H1 (cell line): ENCODE data around the gene WASHC4. TPM values are rescaled to one million over a fixed set of nuclear protein-coding genes. Genes with fewer than 3 reads are reported as not detected.

ENCODE experiments used
- CTCF ChIA-PET: fragments of 300-600 bp; sonication (Branson Sonifier 250); formaldehyde crosslinking; loops from one replicate; lab custom pipeline; 2021; ENCODE audit not compliant: partially characterized antibody; lab: Charles Lee
- POLR2A ChIA-PET: fragments of 300-600 bp; sonication (Branson Sonifier 250); formaldehyde crosslinking; loops from one replicate; lab custom pipeline; 2021; ENCODE audit warnings: inconsistent platforms; ENCODE audit not compliant: partially characterized antibody; lab: Charles Lee
- DNase-seq, 2 experiments: peaks; one replicate each; pipeline versions ENCODE4 v3.0.0 to v3.0.0-alpha.2; 2010 to 2022; ENCODE audit warnings: low spot score in 2 of 2, low read depth in 1 of 2, mixed read lengths in 1 of 2
- FAIRE-seq: peaks from 2 replicates; lab custom pipeline; 2011; peaks lifted over from hg19 to GRCh38; lab: Jason Lieb, UNC
- H2AFZ ChIP-seq: 2 replicates; pipeline ENCODE4 v1.8.1; 2012; ENCODE audit warnings: low read length, inconsistent platforms
- H2AK5ac ChIP-seq: 2 replicates; pipeline ENCODE4 v1.6.1; 2013; ENCODE audit warnings: low read depth, low read length
- H2BK120ac ChIP-seq: replicated peaks from 2 replicates; pipeline ENCODE3; 2013; ENCODE audit warnings: low read depth, low read length, inconsistent platforms
- H2BK12ac ChIP-seq: 2 replicates; pipeline ENCODE4 v1.6.1; 2013; ENCODE audit warnings: low read depth, low read length
- H2BK15ac ChIP-seq: 2 replicates; pipeline ENCODE4 v1.6.1; 2013; ENCODE audit warnings: low read length
- H2BK20ac ChIP-seq: 2 replicates; pipeline ENCODE4 v1.6.1; 2013; ENCODE audit warnings: low read length
- H2BK5ac ChIP-seq: 2 replicates; pipeline ENCODE4 v1.6.1; 2013; ENCODE audit warnings: low read depth, low read length
- H3K14ac ChIP-seq: 2 replicates; pipeline ENCODE4 v1.6.1; 2013; ENCODE audit warnings: inconsistent platforms; ENCODE audit not compliant: insufficient read length
- H3K18ac ChIP-seq: 2 replicates; pipeline ENCODE4 v1.6.1; 2013; ENCODE audit warnings: low read length; ENCODE audit errors: extremely low read depth
- H3K23ac ChIP-seq: 2 replicates; pipeline ENCODE4 v1.6.1; 2013; ENCODE audit warnings: inconsistent platforms; ENCODE audit not compliant: insufficient read length
- H3K23me2 ChIP-seq: 2 replicates; pipeline ENCODE4 v1.6.1; 2013; ENCODE audit warnings: low read depth, low read length
- H3K27ac ChIP-seq: 2 replicates; pipeline ENCODE4 v1.6.1; 2011; ENCODE audit warnings: low read depth, low read length, inconsistent platforms
- H3K27me3 ChIP-seq, 4 experiments: replicated peaks in 1 of 4; 1 replicate in 1 of 4; 2 replicates in 3 of 4; pipeline versions ENCODE4 v1.6.1 to v1.8.1; 2011 to 2013; ENCODE audit warnings: low read length in 3 of 4, mild to moderate bottlenecking in 3 of 4, inconsistent platforms in 2 of 4, mixed read lengths in 2 of 4, moderate library complexity in 1 of 4; ENCODE audit not compliant: control insufficient read depth in 3 of 4, insufficient read depth in 3 of 4; ENCODE audit errors: extremely low read depth in 1 of 4
- H3K36me3 ChIP-seq, 4 experiments: 2 replicates each; pipeline versions ENCODE4 v1.6.1 to v1.8.1; 2011 to 2013; ENCODE audit warnings: mild to moderate bottlenecking in 4 of 4, low read length in 3 of 4, moderate library complexity in 2 of 4, control low read depth in 1 of 4, inconsistent platforms in 1 of 4; ENCODE audit not compliant: insufficient read depth in 4 of 4, control insufficient read depth in 2 of 4
- H3K4ac ChIP-seq: replicated peaks from 2 replicates; pipeline ENCODE3; 2013; ENCODE audit warnings: low read length, low read depth, mixed read lengths, inconsistent platforms; ENCODE audit not compliant: insufficient read length
- H3K4me1 ChIP-seq, 4 experiments: replicated peaks in 1 of 4; 1 replicate in 1 of 4; 2 replicates in 3 of 4; pipeline versions ENCODE4 v1.6.1 to v1.8.1; 2011 to 2013; ENCODE audit warnings: low read length in 3 of 4, inconsistent platforms in 2 of 4, mixed read lengths in 1 of 4; ENCODE audit not compliant: insufficient read depth in 4 of 4, control insufficient read depth in 3 of 4
- H3K4me2 ChIP-seq, 2 experiments: 2 replicates each; pipeline versions ENCODE4 v1.6.1 to v1.8.1; 2011 to 2013; ENCODE audit warnings: low read depth in 2 of 2, low read length in 2 of 2, control low read depth in 1 of 2, inconsistent platforms in 1 of 2, mild to moderate bottlenecking in 1 of 2; ENCODE audit not compliant: insufficient read depth in 1 of 2
- H3K4me3 ChIP-seq, 4 experiments: fragments of 200-600, 300-600 bp in 1 of 4; sonication (generic), shearing (Covaris generic), sonication (Bioruptor Twin) in 1 of 4; 2 replicates each; pipeline versions ENCODE4 v1.5.1 to v1.8.1; 2011 to 2016; ENCODE audit warnings: low read length in 4 of 4, low read depth in 3 of 4, control low read depth in 2 of 4, inconsistent platforms in 2 of 4, mild to moderate bottlenecking in 2 of 4, mixed read lengths in 1 of 4, moderate library complexity in 1 of 4; ENCODE audit not compliant: insufficient read depth in 2 of 4; ENCODE audit errors: extremely low read depth in 1 of 4
- H3K56ac ChIP-seq: replicated peaks from 2 replicates; pipeline ENCODE3; 2013; ENCODE audit warnings: low read depth, mild to moderate bottlenecking, mixed read lengths, low read length, inconsistent platforms; ENCODE audit not compliant: insufficient read length
- H3K79me1 ChIP-seq: 2 replicates; pipeline ENCODE4 v1.6.1; 2013; ENCODE audit warnings: low read depth, low read length, control low read depth
- H3K79me2 ChIP-seq, 2 experiments: 2 replicates each; pipeline versions ENCODE4 v1.6.1 to v1.8.1; 2012 to 2013; ENCODE audit warnings: low read length in 2 of 2, mild to moderate bottlenecking in 2 of 2, inconsistent platforms in 1 of 2; ENCODE audit not compliant: insufficient read depth in 2 of 2, control insufficient read depth in 1 of 2
- H3K9ac ChIP-seq, 4 experiments: replicated peaks in 1 of 4; 1 replicate in 1 of 4; 2 replicates in 3 of 4; pipeline versions ENCODE4 v1.6.1 to v1.8.1; 2011 to 2013; ENCODE audit warnings: low read depth in 3 of 4, low read length in 3 of 4, control low read depth in 2 of 4, mild to moderate bottlenecking in 2 of 4, moderate library complexity in 2 of 4, inconsistent platforms in 1 of 4; ENCODE audit errors: extremely low read depth in 1 of 4
- H3K9me3 ChIP-seq, 2 experiments: 2 replicates each; pipeline versions ENCODE4 v1.6.1 to v1.8.1; 2012 to 2013; ENCODE audit warnings: mild to moderate bottlenecking in 2 of 2, moderate library complexity in 2 of 2, control low read depth in 1 of 2, inconsistent platforms in 1 of 2, low read depth in 1 of 2, low read length in 1 of 2, mixed read lengths in 1 of 2; ENCODE audit not compliant: insufficient read depth in 2 of 2
- H4K20me1 ChIP-seq, 2 experiments: replicated peaks in 1 of 2; 2 replicates each; pipeline versions ENCODE3 to v1.8.1; 2011 to 2013; ENCODE audit warnings: inconsistent platforms in 2 of 2, low read length in 2 of 2, mild to moderate bottlenecking in 1 of 2; ENCODE audit not compliant: insufficient read depth in 2 of 2, control insufficient read depth in 1 of 2
- H4K5ac ChIP-seq: 2 replicates; pipeline ENCODE4 v1.6.1; 2013; ENCODE audit warnings: low read length, low read depth, mixed read lengths, inconsistent platforms; ENCODE audit not compliant: insufficient read length
- H4K8ac ChIP-seq: 2 replicates; pipeline ENCODE4 v1.8.0; 2013; ENCODE audit warnings: mild to moderate bottlenecking, moderate library complexity, low read length, inconsistent platforms; ENCODE audit not compliant: insufficient read depth; ENCODE audit errors: extremely low read depth
- H4K91ac ChIP-seq: replicated peaks from 2 replicates; pipeline ENCODE3; 2013; ENCODE audit warnings: low read length, mixed read lengths, inconsistent platforms; ENCODE audit not compliant: insufficient read length
- ASH2L ChIP-seq: fragments of 200-600, 300-600 bp; sonication (generic); IDR thresholded peaks from one replicate; pipeline ENCODE4 v1.7.1; 2017; ENCODE audit warnings: low read length
- GABPA ChIP-seq: IDR thresholded peaks from 2 replicates; pipeline ENCODE4 v1.6.1; 2011; ENCODE audit warnings: mild to moderate bottlenecking, low read length, moderate library complexity, borderline replicate concordance; ENCODE audit not compliant: insufficient read depth
- KDM1A ChIP-seq: fragments of 200-600, 300-600 bp; sonication (generic); IDR thresholded peaks from 2 replicates; pipeline ENCODE4 v1.7.1; 2016; ENCODE audit warnings: mild to moderate bottlenecking, low read length, borderline replicate concordance
- PHF8 ChIP-seq: fragments of 200-600 bp; sonication (generic); conservative IDR thresholded peaks from 2 replicates; pipeline ENCODE4 v1.7.1; 2012; ENCODE audit warnings: low read depth, mild to moderate bottlenecking, inconsistent platforms, low read length, moderate library complexity
- WGBS, 2 experiments: shearing (Covaris generic) in 1 of 2; methylation state at CpG; one replicate each; pipeline versions ENCODE4 v1.1.6 to v1.1.7; 2013 to 2015; ENCODE audit warnings: low lambda C conversion rate in 2 of 2, mixed read lengths in 2 of 2, inconsistent platforms in 1 of 2, low coverage in 1 of 2, missing lambda C conversion rate in 1 of 2; ENCODE audit not compliant: insufficient replicate concordance in 2 of 2, insufficient coverage in 1 of 2, insufficient read length in 1 of 2; ENCODE audit errors: extremely low coverage in 1 of 2, missing lambda C conversion rate in 1 of 2; 5-methylcytosine and 5-hydroxymethylcytosine counted together
- polyA plus RNA-seq, 7 experiments: library from polyadenylated mRNA; depleted of rRNA in 3 of 7; stranded (reverse) in 5 of 7; unstranded in 2 of 7; fragments of >200 nt in 5 of 7; fragments of 200-250 nt in 2 of 7; gene quantifications; 1 replicate in 5 of 7; 2 replicates in 1 of 7; 4 replicates in 1 of 7; pipeline versions ENCODE4 v1.2.1 to v1.2.3, GENCODE V29; 2011 to 2013; ENCODE audit warnings: missing spikeins in 2 of 7, mixed read lengths in 2 of 7
- total RNA-seq: library from RNA; stranded (reverse); fragmentation: NEBNext Ultra II Directional; extraction: Animal tissue kit (Norgen Biotek cat#: 25700); gene quantifications from 2 replicates; pipeline ENCODE4 v1.2.1, GENCODE V29; 2021

The WASHC4 gene
- total and polyA plus RNA-seq, 2 of the 8 experiments (the other 6 are each of a cell fraction or from before 2014, with no cell fraction given), result 13.0 to 38.5 TPM

GRCh38 chr12:105091476-105092206 lies 15.9 kb upstream of the WASHC4 start:
- Histone ChIP-seq H2BK12ac (peak overlapping the region; percentile 91), H3K4me1 (peaks cover 14 to 29% (median 20%) of the 10 kb centered on the region in 4 experiments; a peak in 6 of 7 replicates), H3K36me3 (no peaks in the 10 kb centered on the region), H4K91ac (peak overlapping the region; percentile 45), H3K9me3 (peaks cover 8 to 9% of the 10 kb centered on the region in 2 experiments; a peak in 3 of 4 replicates), H3K79me2 (no peaks in the 10 kb centered on the region), H3K18ac (peak overlapping the region; percentile 86), H3K4ac (peak overlapping the region; percentile 70), H3K79me1 (no peaks in the 10 kb centered on the region), H2BK120ac (peak overlapping the region; percentile 97), H3K23me2 (0 out of 2 replicates have a peak, but pooled peaks cover 3% of the 10 kb centered on the region), H2AFZ (no peak overlapping the region), H3K23ac (no peak overlapping the region), H3K4me3 (peak overlapping the region in 3 of 4 experiments; percentile 11 to 49 (median 14); a peak in 3 of 8 replicates), H3K27ac (peak overlapping the region; percentile 89), H3K14ac (no peak overlapping the region), H3K56ac (peak overlapping the region; percentile 3), H4K8ac (no peak overlapping the region), H3K9ac (peak overlapping the region; percentile 3 to 71 (median 23); a peak in 6 of 7 replicates), H4K20me1 (no peaks in the 10 kb centered on the region), H4K5ac (peak overlapping the region; percentile 72), H3K27me3 (no peaks in the 10 kb centered on the region), H2AK5ac (peak overlapping the region; percentile 97), H2BK15ac (peak overlapping the region; percentile 11; the same call in 1 of the 2 replicates), H2BK5ac (peak overlapping the region; percentile 95), H3K4me2 (peak overlapping the region; percentile 47 to 52), H2BK20ac (peak overlapping the region; percentile 94)
- FAIRE-seq, result no peak
- 75% methylated on average over 4 of the region's 4 CpGs; no CpG with 5 or more reads in 1 of the 2 experiments for whole genome bisulfite sequencing, 2 experiments
- CTCF ChIA-PET, result interaction anchor here (0.6 kb wide), 2 partner anchors 97 to 1094 kb away, joined by 3 read pairs; no protein-coding TSS in a partner anchor
- DNase-seq, result no peak
- TF ChIP-seq PHF8 (no peak), KDM1A (no peak), GABPA (no peak), ASH2L (no peak)
- POLR2A ChIA-PET, result interaction anchor here (0.6 to 2.9 kb wide), 11 partner anchors 8 to 371 kb away, joined by 3 to 31 read pairs (median 4); partner anchors contain the start of gene WASHC4
